Lower leg skin (tissue), 4 donors: ENCODE results near the gene FILIP1L. TPM values are rescaled to one million over a fixed set of nuclear protein-coding genes. Genes with fewer than 3 reads are reported as not detected.

Source experiments
- DNase-seq, 2 donors: peaks; one replicate each; pipeline ENCODE4 v3.0.0-alpha.2; 2019; ENCODE audit warnings: low spot score in 2 of 2
- H3K4me3 ChIP-seq: fragments of 200-600 bp; sonication (generic); 2 replicates; pipeline ENCODE4 v1.5.1; 2017; ENCODE audit warnings: mild to moderate bottlenecking, low read depth; ENCODE audit not compliant: poor library complexity, severe bottlenecking
- POLR2A ChIP-seq, 2 donors: fragments of 450-650 bp; IDR thresholded peaks; one replicate each; pipeline ENCODE4 v1.6.1; 2016 to 2017; ENCODE audit warnings: antibody characterized with exemption in 2 of 2, mild to moderate bottlenecking in 1 of 2, moderate library complexity in 1 of 2
- WGBS, 2 donors: methylation state at CpG; one replicate each; pipeline ENCODE4 v1.1.5; 2018; 5-methylcytosine and 5-hydroxymethylcytosine counted together
- intact Hi-C: fragments of 100-400 bp; cut with DNase I; formaldehyde crosslinking; loops from one replicate; pipeline ENCODE4 v1.15.0; 2023; ENCODE audit warnings: low total_unique reads
- total RNA-seq, 4 donors: library from RNA; depleted of rRNA; stranded (reverse); fragments of >200 nt; gene quantifications; one replicate each; pipeline ENCODE4 v1.1.0, GENCODE V29; 2016
- TF ChIP-seq, protein P1 (sequence below), 3 donors: fragments of 450-650 bp; IDR thresholded peaks; one replicate each; pipeline ENCODE4 v1.5.1; 2016; ENCODE audit warnings: antibody characterized with exemption in 3 of 3, mild to moderate bottlenecking in 3 of 3, moderate library complexity in 2 of 3

FILIP1L gene
- total RNA-seq, 4 donors from 2014 or later = 17.5 to 33.9 (median 22.1) TPM

DNA sequence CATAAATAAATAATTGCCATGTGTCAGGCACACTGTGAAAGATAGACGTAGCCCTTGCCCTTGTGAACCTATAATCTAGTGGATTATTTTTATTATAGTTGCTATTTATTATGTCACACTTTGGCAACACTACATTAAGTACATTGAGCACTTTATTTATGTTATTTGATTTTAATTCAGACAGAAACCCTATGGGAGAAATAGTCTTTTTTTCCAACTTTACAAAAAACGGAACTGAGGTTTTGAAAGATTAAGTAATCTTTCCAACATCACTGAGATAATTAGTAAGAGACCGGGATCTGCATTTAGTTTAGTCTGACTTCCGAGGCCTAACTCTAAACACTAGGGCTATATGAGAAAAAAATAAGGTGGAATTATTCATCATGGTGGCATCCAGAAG lies 2.8 kb upstream of the FILIP1L start:
- 87 to 90% methylated on average over 4 of the region's 4 CpGs for WGBS, 2 donors
- DNase-seq = no peak
- no peak overlapping the region for H3K4me3 ChIP-seq
- no peak for TF ChIP-seq POLR2A (IDR thresholded peaks at IDR 0.05)
- TF ChIP-seq, protein P1, sequence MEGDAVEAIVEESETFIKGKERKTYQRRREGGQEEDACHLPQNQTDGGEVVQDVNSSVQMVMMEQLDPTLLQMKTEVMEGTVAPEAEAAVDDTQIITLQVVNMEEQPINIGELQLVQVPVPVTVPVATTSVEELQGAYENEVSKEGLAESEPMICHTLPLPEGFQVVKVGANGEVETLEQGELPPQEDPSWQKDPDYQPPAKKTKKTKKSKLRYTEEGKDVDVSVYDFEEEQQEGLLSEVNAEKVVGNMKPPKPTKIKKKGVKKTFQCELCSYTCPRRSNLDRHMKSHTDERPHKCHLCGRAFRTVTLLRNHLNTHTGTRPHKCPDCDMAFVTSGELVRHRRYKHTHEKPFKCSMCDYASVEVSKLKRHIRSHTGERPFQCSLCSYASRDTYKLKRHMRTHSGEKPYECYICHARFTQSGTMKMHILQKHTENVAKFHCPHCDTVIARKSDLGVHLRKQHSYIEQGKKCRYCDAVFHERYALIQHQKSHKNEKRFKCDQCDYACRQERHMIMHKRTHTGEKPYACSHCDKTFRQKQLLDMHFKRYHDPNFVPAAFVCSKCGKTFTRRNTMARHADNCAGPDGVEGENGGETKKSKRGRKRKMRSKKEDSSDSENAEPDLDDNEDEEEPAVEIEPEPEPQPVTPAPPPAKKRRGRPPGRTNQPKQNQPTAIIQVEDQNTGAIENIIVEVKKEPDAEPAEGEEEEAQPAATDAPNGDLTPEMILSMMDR (IDR thresholded peaks at IDR 0.05) = no peak
- intact Hi-C loops = no loop called here

DNA sequence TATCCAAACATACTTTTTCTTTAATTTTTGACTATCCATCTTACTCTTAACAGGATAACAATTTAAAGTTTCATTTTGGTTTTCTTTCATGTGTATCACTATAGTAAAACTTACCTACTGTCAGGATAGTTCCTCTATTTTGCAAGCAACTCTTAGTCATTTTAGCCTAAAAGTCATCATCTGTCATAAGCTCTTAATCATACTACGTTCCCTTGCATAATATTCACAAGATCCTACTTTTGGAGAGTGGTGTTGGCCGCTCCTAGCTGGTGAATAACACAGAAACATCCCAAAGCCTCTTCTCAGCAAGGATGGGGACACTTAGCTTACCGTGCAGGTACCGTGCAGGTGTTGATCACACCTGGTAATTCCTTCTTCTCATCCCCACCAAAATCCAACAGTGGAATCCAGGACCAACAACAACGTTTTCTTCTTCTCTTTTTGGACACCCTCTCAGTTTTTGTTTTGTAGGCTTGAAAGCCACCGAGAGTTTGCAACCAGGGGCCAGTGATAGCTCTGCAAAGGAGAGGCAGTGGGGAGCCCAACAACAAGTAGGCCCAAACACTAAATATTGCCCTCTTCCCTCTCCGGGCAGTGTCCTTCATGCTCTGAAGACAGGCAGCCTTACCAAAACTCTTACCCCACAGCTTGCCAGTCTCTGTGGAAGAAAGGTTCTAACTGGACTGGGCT lies 433 bp downstream of the FILIP1L start:
- 72 to 74% methylated on average over 7 of the region's 7 CpGs for WGBS, 2 donors
- no peak overlapping the region for H3K4me3 ChIP-seq
- DNase-seq = no peak
- intact Hi-C loops = no loop called here
- TF ChIP-seq, protein P1 (IDR thresholded peaks at IDR 0.05) = no peak
- no peak for TF ChIP-seq POLR2A (IDR thresholded peaks at IDR 0.05)

DNA sequence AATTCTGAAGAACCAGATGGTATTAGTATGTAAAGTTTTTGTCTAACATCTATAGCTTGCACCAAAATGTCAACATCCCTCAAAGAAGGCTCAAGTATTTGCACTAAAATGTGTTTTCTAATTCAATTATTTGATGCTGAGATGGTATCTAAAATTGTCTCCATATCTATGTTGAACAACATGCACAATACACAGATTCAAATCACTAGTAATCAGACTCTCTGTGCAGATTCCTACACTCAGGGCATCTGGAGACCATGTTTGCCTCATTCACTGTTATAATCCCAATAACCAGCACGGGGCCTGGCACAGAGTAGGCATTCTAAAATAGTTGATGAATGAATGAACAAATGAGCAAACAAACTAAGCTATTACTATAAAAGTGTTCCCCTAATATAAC lies 2.6 kb downstream of the FILIP1L start:
- intact Hi-C loops = no loop called here
- 66 to 80% methylated on average over 1 of the region's 1 CpG for WGBS, 2 donors
- no peak for DNase-seq
- no peak overlapping the region for H3K4me3 ChIP-seq
- TF ChIP-seq POLR2A (IDR thresholded peaks at IDR 0.05) = no peak
- TF ChIP-seq, protein P1 (IDR thresholded peaks at IDR 0.05) = no peak

DNA sequence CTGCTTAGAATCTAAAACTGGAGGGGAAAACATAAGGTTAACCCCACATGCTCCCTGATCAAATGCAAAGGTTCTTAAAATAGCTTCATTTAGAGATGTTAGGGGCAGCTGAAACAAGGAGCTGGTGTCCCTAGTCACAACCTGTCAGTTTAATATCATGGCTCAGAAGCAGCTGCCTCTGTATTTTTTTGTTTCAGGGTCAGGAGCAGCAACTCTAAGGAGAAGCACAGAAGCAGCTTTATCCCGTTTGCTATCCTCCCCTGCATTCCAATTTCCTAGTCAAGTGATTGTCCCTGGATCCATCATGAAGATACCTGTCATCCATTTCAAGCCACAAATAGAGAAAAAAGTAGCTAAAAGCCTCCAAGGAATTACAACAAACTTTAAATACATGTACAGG lies 4.1 kb downstream of the FILIP1L start:
- intact Hi-C loops = no loop called here
- no peak overlapping the region for H3K4me3 ChIP-seq
- DNase-seq = no peak
- 75 to 91% methylated on average over 1 of the region's 1 CpG for WGBS, 2 donors
- no peak for TF ChIP-seq POLR2A (IDR thresholded peaks at IDR 0.05)
- TF ChIP-seq, protein P1 (IDR thresholded peaks at IDR 0.05) = no peak

DNA sequence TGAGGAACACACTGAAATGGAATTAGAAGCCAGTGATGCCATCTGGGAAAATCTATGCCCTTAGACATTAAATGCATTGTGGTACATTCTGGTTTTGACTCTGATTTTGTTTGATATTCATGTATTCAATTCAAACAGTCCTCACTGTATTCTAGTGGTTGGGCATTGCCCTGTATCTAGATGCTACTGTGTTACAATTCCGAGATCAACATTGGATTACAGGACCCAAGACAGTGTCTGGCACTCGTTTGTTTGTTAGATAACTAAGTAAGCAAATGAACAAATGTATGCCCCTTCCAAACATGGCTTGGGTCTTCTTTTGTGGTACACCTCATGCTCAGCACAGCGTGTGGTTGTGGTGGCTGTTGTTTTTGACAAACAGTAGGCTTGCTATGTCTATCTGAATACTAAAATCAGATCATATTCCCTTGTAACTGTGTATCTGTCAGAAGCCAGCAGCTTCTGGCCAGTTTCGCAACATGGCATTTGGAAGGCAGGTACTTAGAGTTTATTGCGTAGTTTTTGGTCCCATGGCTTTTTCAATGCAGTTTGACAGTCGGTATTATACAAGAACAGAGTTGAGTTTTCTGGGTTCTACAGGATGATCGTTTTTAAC lies 5.7 kb downstream of the FILIP1L start:
- no peak overlapping the region for H3K4me3 ChIP-seq
- TF ChIP-seq POLR2A (IDR thresholded peaks at IDR 0.05) = no peak
- TF ChIP-seq, protein P1 (IDR thresholded peaks at IDR 0.05) = no peak
- 81 to 82% methylated on average over 7 of the region's 7 CpGs for WGBS, 2 donors
- no peak for DNase-seq
- intact Hi-C loops = no loop called here
